ENCODE results near the gene ZNF554. TPM values are rescaled to one million over a fixed set of nuclear protein-coding genes. Genes with fewer than 3 reads are reported as not detected.
A peak's percentile ranks its signal among the peaks of the same experiment; 100 is the strongest.

Gene ZNF554
- polyA plus RNA-seq, 3 donors from 2014 or later = 0.87 to 4.1 TPM; not detected in 1

DNA sequence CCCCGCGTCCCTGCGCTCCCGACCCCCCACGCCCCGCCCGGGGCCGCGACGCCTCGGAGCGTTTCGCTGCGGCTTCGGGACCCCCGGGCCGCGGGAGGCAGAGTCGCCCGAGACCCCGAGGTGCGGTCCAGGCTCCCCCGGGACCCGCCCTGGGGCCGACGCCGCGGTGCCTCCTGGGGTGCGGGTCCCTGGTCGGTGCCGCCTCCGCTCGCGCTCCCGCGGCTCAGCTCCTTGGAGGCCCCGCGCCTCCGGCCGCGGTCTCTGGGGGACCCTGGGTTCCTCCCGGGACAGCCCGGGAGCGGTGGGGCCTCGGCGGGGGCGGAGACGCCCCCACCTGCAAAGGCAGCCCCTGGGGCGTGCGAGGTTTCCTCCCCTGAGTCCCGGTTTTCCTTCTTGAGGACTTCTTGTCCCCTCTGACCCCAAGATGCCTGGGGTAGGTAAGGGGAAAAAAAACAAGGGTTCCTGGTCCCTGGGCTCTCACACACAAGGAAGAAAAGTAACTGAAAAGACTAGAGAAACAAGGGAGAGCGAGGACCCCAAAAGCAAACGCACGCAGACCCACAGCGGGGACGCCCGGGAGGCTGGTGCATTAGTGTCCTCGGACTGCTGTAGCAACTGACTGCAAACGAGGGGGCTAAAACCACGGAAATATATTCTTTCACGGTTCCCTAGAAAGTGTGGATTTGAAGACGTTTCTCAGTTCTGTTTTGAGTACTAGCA lies 22.3 kb downstream of the ZNF554 start:
- H3K9me3 Mint-ChIP-seq = peaks cover 0 to 4% (median 2%) of the 10 kb centered on the region in 6 donors
- H3K27ac Mint-ChIP-seq = peak overlapping the region in 2 of 6 donors; percentile 19 to 61
- H3K36me3 Mint-ChIP-seq = peaks cover 0 to 7% (median 6%) of the 10 kb centered on the region in 3 donors
- DNase-seq = no peak
- peak overlapping the region; percentile 75 to 84 (median 78) for H3K4me3 Mint-ChIP-seq
- peaks cover 19 to 22% of the 10 kb centered on the region in 2 donors for H3K4me1 Mint-ChIP-seq
- peaks cover 4 to 9% (median 9%) of the 10 kb centered on the region in 3 donors for H3K27me3 Mint-ChIP-seq (ENCODE audit: low read depth in 3 of 3)

DNA sequence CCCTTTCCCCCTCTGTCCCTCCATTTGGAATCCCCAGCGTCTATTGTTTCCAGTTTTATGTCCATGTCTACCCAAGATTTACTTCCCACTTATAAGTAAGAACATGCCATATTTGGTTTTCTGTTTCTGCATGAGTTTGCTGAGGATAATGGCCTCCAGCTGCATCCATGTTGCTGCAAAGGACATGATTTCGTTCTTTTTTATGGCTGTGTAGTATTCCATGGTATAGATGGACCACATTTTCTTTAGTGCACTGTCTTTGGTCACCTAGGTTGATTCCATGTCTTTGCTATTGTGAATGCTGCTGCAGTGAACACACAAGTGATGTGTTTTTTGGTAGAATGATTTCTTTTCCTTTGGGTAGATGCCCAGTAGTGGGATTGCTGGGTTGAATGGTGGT lies 25.4 kb downstream of the ZNF554 start:
- Mint-ChIP-seq H3K4me3 (no peak overlapping the region), H3K4me1 (peaks cover 25 to 26% of the 10 kb centered on the region in 2 donors), H3K27me3 (ENCODE audit: low read depth in 3 of 3) (peaks cover 4 to 9% (median 9%) of the 10 kb centered on the region in 3 donors), H3K36me3 (peaks cover 4 to 12% (median 12%) of the 10 kb centered on the region in 3 donors), H3K9me3 (peaks cover 0 to 3% (median 1%) of the 10 kb centered on the region in 6 donors), H3K27ac (no peak overlapping the region)
- DNase-seq = no peak

DNA sequence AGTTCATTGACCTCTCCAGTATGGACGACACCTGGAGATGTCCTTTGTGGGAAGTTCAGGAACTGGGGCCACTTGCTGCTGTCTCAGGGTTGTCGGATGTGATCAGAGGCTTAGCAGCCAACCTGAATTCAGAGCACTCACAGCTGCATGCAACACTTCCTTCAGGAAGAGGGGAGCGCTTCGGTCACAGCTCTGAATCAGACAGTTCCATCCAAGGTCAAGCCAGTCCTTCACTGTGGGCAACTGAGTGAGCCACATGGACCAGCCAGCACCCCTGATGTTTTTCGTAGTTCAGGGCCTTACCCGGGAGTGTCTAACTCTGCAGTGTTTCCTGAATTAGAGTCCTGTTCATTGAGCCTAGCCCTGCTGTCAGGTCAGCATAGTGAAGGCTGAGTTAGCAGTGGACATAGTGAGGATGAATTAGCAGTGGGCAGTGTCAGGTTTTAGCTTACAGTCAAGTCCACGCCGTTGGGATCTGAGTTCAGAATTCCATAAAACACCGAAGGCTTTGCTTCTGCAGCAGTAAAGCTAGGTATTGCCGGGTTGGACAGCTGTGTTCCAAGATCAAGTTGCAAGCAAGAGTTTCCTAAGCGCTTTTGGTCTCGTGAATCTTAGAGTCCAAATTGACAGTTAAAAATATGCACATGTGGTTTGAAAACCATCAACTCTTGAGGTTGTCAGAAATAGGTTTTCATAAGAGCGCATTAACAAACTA lies 26.7 kb downstream of the ZNF554 start:
- Mint-ChIP-seq H3K36me3 (peaks cover 16 to 24% (median 23%) of the 10 kb centered on the region in 3 donors), H3K27ac (no peak overlapping the region), H3K4me1 (peaks cover 26 to 27% of the 10 kb centered on the region in 2 donors), H3K27me3 (ENCODE audit: low read depth in 3 of 3) (peaks cover 0 to 5% (median 3%) of the 10 kb centered on the region in 3 donors), H3K4me3 (no peak overlapping the region), H3K9me3 (peaks cover 0 to 12% (median 6%) of the 10 kb centered on the region in 6 donors)
- DNase-seq = no peak

DNA sequence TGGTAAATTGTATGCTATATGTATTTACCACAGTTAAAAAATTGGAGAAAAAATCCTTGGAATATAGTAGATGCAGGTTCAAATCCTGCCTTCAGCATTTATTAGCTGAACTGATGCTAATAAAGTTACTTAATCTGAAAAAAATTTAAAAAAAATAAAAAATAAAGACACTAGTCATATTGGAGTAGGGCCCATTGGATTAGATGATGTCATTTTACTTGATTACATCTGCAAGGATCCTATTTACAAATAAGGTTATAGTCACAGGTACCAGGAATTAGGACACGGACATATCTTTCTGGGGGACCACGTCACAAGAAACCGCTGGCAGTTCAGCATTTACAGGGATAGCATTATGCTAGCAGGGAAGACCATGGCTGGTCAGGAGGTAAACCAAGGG lies 27.8 kb downstream of the ZNF554 start:
- peaks cover 7 to 24% (median 16%) of the 10 kb centered on the region in 6 donors for H3K9me3 Mint-ChIP-seq
- peaks cover 0 to 5% (median 0%) of the 10 kb centered on the region in 3 donors for H3K27me3 Mint-ChIP-seq (ENCODE audit: low read depth in 3 of 3)
- no peak overlapping the region for H3K27ac Mint-ChIP-seq
- H3K4me3 Mint-ChIP-seq = no peak overlapping the region
- H3K36me3 Mint-ChIP-seq = peaks cover 28 to 36% (median 35%) of the 10 kb centered on the region in 3 donors
- H3K4me1 Mint-ChIP-seq = peaks cover 19 to 20% of the 10 kb centered on the region in 2 donors
- no peak for DNase-seq

DNA sequence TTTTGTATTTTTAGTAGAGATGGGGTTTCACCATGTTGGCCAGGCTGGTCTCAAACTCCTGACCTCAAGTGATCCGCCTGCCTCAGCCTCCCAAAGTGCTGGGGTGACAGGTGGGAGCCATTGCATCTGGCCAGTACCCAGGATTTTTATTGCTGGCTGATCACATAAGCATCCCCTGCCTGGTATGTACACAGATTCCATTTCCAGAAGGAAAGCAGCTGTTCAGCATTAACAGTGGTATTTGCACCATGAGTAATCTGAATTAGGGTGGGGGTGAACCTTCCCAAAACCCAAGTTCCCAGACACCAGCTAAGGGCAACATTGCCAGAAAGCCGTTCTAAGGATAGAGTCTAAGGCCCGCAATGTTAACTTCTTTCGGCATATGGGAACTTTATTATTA lies 28.9 kb downstream of the ZNF554 start:
- DNase-seq = no peak
- H3K9me3 Mint-ChIP-seq = peaks cover 14 to 35% (median 27%) of the 10 kb centered on the region in 6 donors
- H3K27ac Mint-ChIP-seq = no peak overlapping the region
- H3K36me3 Mint-ChIP-seq = peaks cover 39 to 47% (median 46%) of the 10 kb centered on the region in 3 donors
- H3K27me3 Mint-ChIP-seq (ENCODE audit: low read depth in 3 of 3) = no peaks in the 10 kb centered on the region
- peaks cover 14 to 18% of the 10 kb centered on the region in 2 donors for H3K4me1 Mint-ChIP-seq
- H3K4me3 Mint-ChIP-seq = no peak overlapping the region

DNA sequence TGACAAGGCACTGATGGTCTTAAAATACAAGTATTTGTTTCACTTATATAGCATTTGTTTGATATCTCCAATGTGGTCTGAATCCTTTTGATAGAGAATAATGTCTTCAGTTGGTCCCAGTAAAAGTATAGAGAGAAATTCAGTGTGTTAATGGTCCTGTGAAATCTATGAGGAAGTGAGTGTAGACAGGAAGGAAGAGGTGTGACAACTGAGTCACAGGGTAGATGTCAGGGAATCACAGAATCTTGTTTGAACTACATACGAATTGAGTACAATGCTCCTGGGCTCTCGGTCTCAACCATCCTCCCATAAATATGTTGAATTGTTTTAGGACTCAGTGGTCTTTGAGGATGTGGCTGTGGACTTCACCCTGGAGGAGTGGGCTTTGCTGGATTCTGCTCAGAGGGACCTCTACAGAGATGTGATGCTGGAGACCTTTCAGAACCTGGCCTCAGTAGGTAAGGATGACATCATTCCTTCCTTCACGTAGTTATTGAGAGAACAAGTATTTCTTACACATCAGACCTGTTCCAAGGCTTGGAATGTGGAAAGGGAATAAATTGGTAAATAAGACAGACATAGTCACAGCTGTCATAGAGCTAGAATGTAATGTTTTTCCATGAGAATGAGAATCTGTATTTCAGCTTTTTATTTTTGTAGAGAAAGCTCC lies 30.7 kb downstream of the ZNF554 start:
- H3K27me3 Mint-ChIP-seq (ENCODE audit: low read depth in 3 of 3) = no peaks in the 10 kb centered on the region
- DNase-seq = no peak
- H3K27ac Mint-ChIP-seq = peak overlapping the region in 1 of 6 donors; percentile 4
- H3K4me1 Mint-ChIP-seq = peaks cover 14 to 18% of the 10 kb centered on the region in 2 donors
- H3K36me3 Mint-ChIP-seq = peaks cover 46 to 56% (median 54%) of the 10 kb centered on the region in 3 donors
- peaks cover 20 to 49% (median 40%) of the 10 kb centered on the region in 6 donors for H3K9me3 Mint-ChIP-seq
- H3K4me3 Mint-ChIP-seq = peak overlapping the region in 3 of 5 donors; percentile 7 to 24 (median 12)

DNA sequence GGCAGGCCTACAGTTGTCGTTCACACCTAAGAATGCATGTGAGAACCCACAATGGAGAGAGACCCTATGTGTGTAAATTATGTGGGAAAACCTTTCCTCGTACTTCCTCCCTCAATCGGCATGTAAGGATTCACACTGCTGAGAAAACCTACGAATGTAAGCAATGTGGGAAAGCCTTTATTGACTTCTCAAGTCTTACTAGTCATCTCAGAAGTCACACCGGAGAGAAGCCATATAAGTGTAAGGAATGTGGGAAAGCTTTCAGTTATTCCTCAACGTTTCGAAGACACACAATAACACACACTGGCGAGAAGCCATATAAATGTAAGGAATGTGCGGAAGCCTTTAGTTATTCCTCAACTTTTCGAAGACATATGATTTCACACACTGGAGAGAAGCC lies 32.9 kb downstream of the ZNF554 start:
- H3K27ac Mint-ChIP-seq = no peak overlapping the region
- no peaks in the 10 kb centered on the region for H3K27me3 Mint-ChIP-seq (ENCODE audit: low read depth in 3 of 3)
- H3K36me3 Mint-ChIP-seq = peaks cover 51 to 64% (median 58%) of the 10 kb centered on the region in 3 donors
- peaks cover 11 to 16% of the 10 kb centered on the region in 2 donors for H3K4me1 Mint-ChIP-seq
- no peak overlapping the region for H3K4me3 Mint-ChIP-seq
- peaks cover 22 to 60% (median 42%) of the 10 kb centered on the region in 6 donors for H3K9me3 Mint-ChIP-seq
- no peak for DNase-seq

DNA sequence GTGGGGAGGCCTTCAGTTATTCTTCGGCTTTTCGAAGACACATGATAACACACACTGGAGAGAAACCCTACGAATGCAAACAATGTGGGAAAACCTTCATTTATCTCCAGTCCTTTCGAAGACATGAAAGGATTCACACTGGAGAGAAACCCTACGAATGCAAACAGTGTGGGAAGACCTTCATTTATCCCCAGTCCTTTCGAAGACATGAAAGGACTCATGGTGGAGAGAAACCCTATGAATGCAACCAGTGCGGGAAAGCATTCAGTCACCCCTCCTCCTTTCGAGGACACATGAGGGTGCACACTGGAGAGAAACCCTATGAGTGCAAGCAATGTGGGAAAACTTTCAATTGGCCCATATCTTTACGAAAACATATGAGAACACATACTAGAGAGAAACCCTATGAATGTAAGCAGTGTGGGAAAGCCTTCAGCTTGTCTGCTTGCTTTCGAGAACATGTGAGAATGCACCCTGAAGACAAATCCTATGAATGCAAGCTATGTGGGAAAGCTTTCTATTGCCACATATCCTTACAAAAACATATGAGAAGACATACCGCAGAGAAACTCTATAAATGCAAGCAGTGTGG lies 33.4 kb downstream of the ZNF554 start:
- Mint-ChIP-seq H3K9me3 (peaks cover 22 to 60% (median 42%) of the 10 kb centered on the region in 6 donors), H3K36me3 (peaks cover 51 to 64% (median 58%) of the 10 kb centered on the region in 3 donors), H3K27ac (no peak overlapping the region), H3K4me1 (peaks cover 11 to 16% of the 10 kb centered on the region in 2 donors), H3K4me3 (no peak overlapping the region), H3K27me3 (ENCODE audit: low read depth in 3 of 3) (no peaks in the 10 kb centered on the region)
- DNase-seq = no peak

DNA sequence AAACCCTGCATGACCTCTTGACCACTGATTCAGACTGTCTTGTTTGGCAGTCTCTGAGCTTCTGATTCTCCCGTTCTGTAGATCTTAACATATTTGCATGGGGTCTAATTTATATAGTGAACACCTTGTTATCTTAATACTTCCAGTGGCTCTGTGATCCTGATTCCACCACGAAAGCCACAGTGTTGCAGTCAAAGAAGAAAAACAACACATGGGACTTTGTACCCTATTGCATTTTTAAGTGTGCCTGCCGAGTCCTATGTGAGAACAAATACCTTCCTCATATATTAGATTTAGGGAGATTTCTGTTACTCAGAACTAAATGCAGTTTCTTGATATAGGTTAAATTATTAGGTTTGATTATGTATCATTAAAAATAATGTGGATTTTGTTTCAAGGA lies 35.2 kb downstream of the ZNF554 start:
- Mint-ChIP-seq H3K27me3 (ENCODE audit: low read depth in 3 of 3) (no peaks in the 10 kb centered on the region), H3K9me3 (peaks cover 25 to 65% (median 44%) of the 10 kb centered on the region in 6 donors), H3K4me1 (peaks cover 9 to 14% of the 10 kb centered on the region in 2 donors), H3K27ac (no peak overlapping the region), H3K36me3 (peaks cover 49 to 63% (median 55%) of the 10 kb centered on the region in 3 donors), H3K4me3 (no peak overlapping the region)
- DNase-seq = no peak

DNA sequence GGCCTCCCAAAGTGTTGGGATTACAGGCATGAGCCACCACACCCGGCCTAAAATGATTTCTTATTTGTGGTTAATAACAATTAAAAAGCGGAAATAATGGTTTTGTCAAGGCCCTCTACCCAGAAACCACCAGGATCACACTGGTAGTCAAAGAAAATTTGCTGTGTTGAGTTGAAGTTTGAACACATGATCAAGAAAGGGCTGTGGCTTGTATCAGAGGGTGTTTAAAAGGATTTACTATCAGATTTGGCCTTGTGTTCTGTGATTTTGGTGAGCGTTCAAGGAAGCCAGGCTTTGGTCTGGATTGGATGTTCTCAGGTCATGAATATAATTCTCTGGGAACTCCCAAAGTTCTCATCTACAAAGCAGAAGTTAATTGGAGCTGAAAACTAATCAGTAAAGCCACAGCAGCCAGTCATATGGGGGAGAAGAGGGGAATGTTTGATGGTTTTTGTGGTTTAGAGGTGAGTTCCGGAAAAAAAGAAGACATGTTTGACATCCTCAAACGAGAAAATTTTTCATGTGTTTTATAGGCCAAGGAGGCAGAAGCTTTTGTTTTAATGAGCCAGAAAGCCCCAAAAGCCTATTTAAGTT lies 36.9 kb downstream of the ZNF554 start:
- Mint-ChIP-seq H3K4me1 (peaks cover 0 to 5% of the 10 kb centered on the region in 2 donors), H3K27ac (peak overlapping the region in 1 of 6 donors; percentile 13), H3K27me3 (ENCODE audit: low read depth in 3 of 3) (no peaks in the 10 kb centered on the region), H3K36me3 (peaks cover 33 to 45% (median 39%) of the 10 kb centered on the region in 3 donors), H3K9me3 (peaks cover 25 to 50% (median 37%) of the 10 kb centered on the region in 6 donors), H3K4me3 (no peak overlapping the region)
- no peak for DNase-seq

DNA sequence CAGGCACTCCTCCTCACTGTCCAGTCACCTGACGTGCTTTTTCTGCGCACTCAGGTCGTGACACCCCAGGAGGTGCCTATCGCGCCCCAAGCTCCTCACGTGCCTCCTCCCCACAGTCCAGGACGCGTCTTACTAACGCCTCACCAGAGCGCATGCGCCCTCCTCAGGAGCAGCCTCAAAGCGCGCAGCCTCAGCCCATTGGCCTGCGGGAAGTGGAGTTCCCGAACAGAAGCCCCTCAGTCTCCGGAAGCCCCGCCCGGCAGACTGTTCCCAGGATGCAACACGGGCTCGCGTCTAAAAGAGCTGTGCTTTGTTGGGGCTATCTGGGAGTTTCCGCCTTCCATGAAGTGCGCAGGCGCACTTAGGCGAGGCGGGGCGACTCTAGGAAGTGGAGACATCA lies 39.2 kb downstream of the ZNF554 start:
- peaks cover 10 to 22% (median 15%) of the 10 kb centered on the region in 3 donors for H3K36me3 Mint-ChIP-seq
- no peak overlapping the region for H3K27ac Mint-ChIP-seq
- peaks cover 0 to 5% of the 10 kb centered on the region in 2 donors for H3K4me1 Mint-ChIP-seq

DNA sequence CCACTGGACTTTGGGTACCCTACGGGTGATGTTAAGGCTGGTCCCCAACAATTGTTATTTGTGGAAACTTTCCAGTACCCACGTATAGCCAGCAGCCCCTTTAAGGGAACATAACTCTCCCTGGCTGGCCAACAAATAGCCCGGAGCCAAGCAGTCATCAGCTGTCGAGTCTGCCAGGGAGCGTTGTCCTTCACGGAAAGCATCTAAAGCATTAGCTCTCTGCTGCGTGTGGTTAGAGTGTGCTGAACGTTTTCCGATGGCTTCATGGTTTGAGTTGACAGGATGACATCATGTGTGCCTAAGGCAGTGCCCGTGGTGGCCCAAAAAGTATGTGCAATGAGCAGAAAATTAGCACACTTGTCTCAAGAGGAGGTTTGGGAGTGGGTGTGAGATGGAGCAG lies 44.1 kb downstream of the ZNF554 start:
- Mint-ChIP-seq H3K9me3 (peaks cover 0 to 4% (median 0%) of the 10 kb centered on the region in 6 donors), H3K4me1 (no peaks in the 10 kb centered on the region), H3K36me3 (no peaks in the 10 kb centered on the region), H3K27ac (no peak overlapping the region), H3K27me3 (ENCODE audit: low read depth in 3 of 3) (peaks cover 0 to 4% (median 3%) of the 10 kb centered on the region in 3 donors), H3K4me3 (no peak overlapping the region)
- no peak for DNase-seq

More for the DNA sequence above, 39.2 kb downstream of the ZNF554 start:
- no peak overlapping the region for H3K4me3 Mint-ChIP-seq
- no peak for DNase-seq
- H3K27me3 Mint-ChIP-seq (ENCODE audit: low read depth in 3 of 3) = peaks cover 0 to 3% (median 0%) of the 10 kb centered on the region in 3 donors
- peaks cover 10 to 27% (median 15%) of the 10 kb centered on the region in 6 donors for H3K9me3 Mint-ChIP-seq
